CD8-positive, alpha-beta memory T cell (primary cell): Measurements from ENCODE around the gene GPD2. TPM values are rescaled to one million over a fixed set of nuclear protein-coding genes. Genes with fewer than 3 reads are reported as not detected.

Experiments
- CTCF ChIA-PET: fragments of 350-600 bp; sonication (Branson Sonifier 250); formaldehyde crosslinking; loops from one replicate; lab custom pipeline; 2021; ENCODE audit warnings: antibody characterized with exemption; lab: Charles Lee
- POLR2A ChIA-PET: fragments of 350-600 bp; sonication (Branson Sonifier 250); formaldehyde crosslinking; loops from one replicate; lab custom pipeline; 2021; ENCODE audit warnings: antibody characterized with exemption; lab: Charles Lee
- DNase-seq, 5 donors: peaks; one replicate each; pipeline versions ENCODE4 v3.0.0 to v3.0.0-alpha.2; 2020 to 2022; ENCODE audit warnings: mixed read lengths in 1 of 5
- H3K27ac ChIP-seq: one replicate; pipeline ENCODE4 v1.7.0; 2013; ENCODE audit warnings: low read depth, mild to moderate bottlenecking, low read length, moderate library complexity
- H3K27me3 ChIP-seq: 2 replicates; pipeline ENCODE4 v1.7.0; 2013; ENCODE audit warnings: low read length, mild to moderate bottlenecking; ENCODE audit not compliant: insufficient read depth, poor library complexity, severe bottlenecking
- H3K36me3 ChIP-seq: 2 replicates; pipeline ENCODE4 v1.7.0; 2013; ENCODE audit warnings: mild to moderate bottlenecking, low read length, moderate library complexity; ENCODE audit not compliant: insufficient read depth
- H3K4me1 ChIP-seq: 2 replicates; pipeline ENCODE4 v1.7.0; 2013; ENCODE audit warnings: mild to moderate bottlenecking, low read length, moderate library complexity; ENCODE audit not compliant: insufficient read depth
- H3K4me3 ChIP-seq: 2 replicates; pipeline ENCODE4 v1.7.0; 2013; ENCODE audit warnings: mild to moderate bottlenecking, low read length
- H3K9me3 ChIP-seq: 2 replicates; pipeline ENCODE4 v1.7.0; 2013; ENCODE audit warnings: mild to moderate bottlenecking, low read length
- H3K27ac Mint-ChIP-seq, 8 donors: one replicate each; pipeline ENCODE4 v1.8.0; 2020 to 2021; ENCODE audit warnings: mixed read lengths in 8 of 8, mild to moderate bottlenecking in 6 of 8, inconsistent platforms in 3 of 8, moderate library complexity in 3 of 8
- H3K27me3 Mint-ChIP-seq, 2 donors: one replicate each; pipeline ENCODE4 v1.8.0; 2020 to 2021; ENCODE audit warnings: mixed read lengths in 2 of 2, mild to moderate bottlenecking in 1 of 2, moderate library complexity in 1 of 2
- H3K36me3 Mint-ChIP-seq, 3 donors: one replicate each; pipeline ENCODE4 v1.8.0; 2020 to 2021; ENCODE audit warnings: mixed read lengths in 3 of 3, inconsistent platforms in 1 of 3, mild to moderate bottlenecking in 1 of 3
- H3K4me1 Mint-ChIP-seq, 3 donors: one replicate each; pipeline ENCODE4 v1.8.0; 2020 to 2021; ENCODE audit warnings: mixed read lengths in 3 of 3, inconsistent platforms in 1 of 3, mild to moderate bottlenecking in 1 of 3
- H3K4me3 Mint-ChIP-seq, 7 donors: one replicate each; pipeline ENCODE4 v1.8.0; 2020 to 2021; ENCODE audit warnings: mixed read lengths in 7 of 7, mild to moderate bottlenecking in 6 of 7, moderate library complexity in 4 of 7, inconsistent platforms in 2 of 7
- H3K9me3 Mint-ChIP-seq, 5 donors: one replicate each; pipeline ENCODE4 v1.8.0; 2020 to 2022; ENCODE audit warnings: mixed read lengths in 5 of 5, mild to moderate bottlenecking in 3 of 5, moderate library complexity in 2 of 5, inconsistent platforms in 1 of 5
- polyA plus RNA-seq: library from polyadenylated mRNA; unstranded; fragments of 300-500 nt; fragmentation: Illumina TruSeq; gene quantifications from one replicate; pipeline ENCODE4 v1.2.3, GENCODE V29; 2021
- total RNA-seq, 2 experiments: library from RNA; stranded (reverse); gene quantifications; one replicate each; pipeline ENCODE4 v1.2.3, GENCODE V29; 2021

GPD2 gene
- total and polyA plus RNA-seq, 3 experiments from 2014 or later, result 10.1 to 44.3 (median 38.9) TPM

DNA sequence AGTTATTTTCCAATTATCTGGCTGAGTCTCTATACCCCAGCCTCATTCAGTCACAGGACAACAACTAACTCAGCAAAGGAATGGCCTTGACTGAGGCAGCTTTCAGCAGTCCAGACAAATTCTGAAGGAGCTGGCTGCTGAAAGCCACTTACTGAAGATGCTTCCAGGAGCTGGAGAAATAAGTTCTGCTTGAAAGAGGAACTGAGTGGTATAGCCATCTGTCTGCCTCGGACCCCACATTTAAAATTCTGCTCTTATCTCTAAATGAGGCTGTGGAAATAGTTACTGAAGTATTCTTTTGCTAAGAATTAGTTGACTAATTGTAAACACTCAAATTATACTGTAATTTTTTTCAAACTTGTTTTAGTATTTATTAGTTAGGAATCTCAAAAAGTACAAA, 9.1 kb upstream of the GPD2 start:
- Histone ChIP-seq H3K36me3 (no peaks in the 10 kb centered on the region), H3K4me3 (no peak overlapping the region), H3K9me3 (no peaks in the 10 kb centered on the region), H3K27me3 (no peaks in the 10 kb centered on the region), H3K4me1 (no peaks in the 10 kb centered on the region), H3K27ac (no peak overlapping the region)
- H3K27me3 Mint-ChIP-seq, result peaks cover 5 to 10% of the 10 kb centered on the region in 2 donors
- CTCF ChIA-PET, result no interaction called here
- H3K27ac Mint-ChIP-seq, result no peak overlapping the region
- H3K4me3 Mint-ChIP-seq, result no peak overlapping the region
- POLR2A ChIA-PET, result no interaction called here
- H3K9me3 Mint-ChIP-seq, result no peaks in the 10 kb centered on the region
- DNase-seq, result no peak
- no peaks in the 10 kb centered on the region for H3K36me3 Mint-ChIP-seq
- peaks cover 0 to 9% (median 0%) of the 10 kb centered on the region in 3 donors for H3K4me1 Mint-ChIP-seq

DNA sequence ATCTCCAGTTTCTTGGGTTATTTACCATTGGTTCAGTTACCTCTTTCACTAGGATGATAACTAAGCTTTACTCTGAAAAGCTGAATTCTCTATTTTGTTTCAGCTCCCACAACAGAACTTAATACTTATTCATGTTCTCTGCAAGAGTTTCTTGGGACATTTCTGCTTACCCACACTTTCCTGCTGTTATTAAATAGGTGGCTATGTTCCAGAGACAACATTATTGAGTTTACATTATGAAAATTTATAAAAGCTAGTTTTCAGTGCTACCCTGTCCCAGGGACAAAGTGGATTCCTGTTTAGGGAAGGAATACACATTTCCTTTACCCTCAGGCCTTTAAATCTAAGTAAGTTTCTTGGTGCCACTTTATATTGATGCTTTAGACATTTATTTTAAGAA, 7.0 kb upstream of the GPD2 start:
- Histone ChIP-seq H3K36me3 (no peaks in the 10 kb centered on the region), H3K4me1 (no peaks in the 10 kb centered on the region), H3K4me3 (no peak overlapping the region), H3K27me3 (no peaks in the 10 kb centered on the region), H3K9me3 (no peaks in the 10 kb centered on the region), H3K27ac (no peak overlapping the region)
- Mint-ChIP-seq H3K36me3 (no peaks in the 10 kb centered on the region), H3K27me3 (peaks cover 1 to 7% of the 10 kb centered on the region in 2 donors), H3K9me3 (no peaks in the 10 kb centered on the region), H3K4me3 (no peak overlapping the region), H3K4me1 (peaks cover 0 to 9% (median 0%) of the 10 kb centered on the region in 3 donors), H3K27ac (no peak overlapping the region)
- ChIA-PET POLR2A (no interaction called here), CTCF (interaction anchor here (1.0 kb wide), 1 partner anchor 86 kb away, joined by 3 read pairs; no protein-coding TSS in a partner anchor)
- no peak for DNase-seq

DNA sequence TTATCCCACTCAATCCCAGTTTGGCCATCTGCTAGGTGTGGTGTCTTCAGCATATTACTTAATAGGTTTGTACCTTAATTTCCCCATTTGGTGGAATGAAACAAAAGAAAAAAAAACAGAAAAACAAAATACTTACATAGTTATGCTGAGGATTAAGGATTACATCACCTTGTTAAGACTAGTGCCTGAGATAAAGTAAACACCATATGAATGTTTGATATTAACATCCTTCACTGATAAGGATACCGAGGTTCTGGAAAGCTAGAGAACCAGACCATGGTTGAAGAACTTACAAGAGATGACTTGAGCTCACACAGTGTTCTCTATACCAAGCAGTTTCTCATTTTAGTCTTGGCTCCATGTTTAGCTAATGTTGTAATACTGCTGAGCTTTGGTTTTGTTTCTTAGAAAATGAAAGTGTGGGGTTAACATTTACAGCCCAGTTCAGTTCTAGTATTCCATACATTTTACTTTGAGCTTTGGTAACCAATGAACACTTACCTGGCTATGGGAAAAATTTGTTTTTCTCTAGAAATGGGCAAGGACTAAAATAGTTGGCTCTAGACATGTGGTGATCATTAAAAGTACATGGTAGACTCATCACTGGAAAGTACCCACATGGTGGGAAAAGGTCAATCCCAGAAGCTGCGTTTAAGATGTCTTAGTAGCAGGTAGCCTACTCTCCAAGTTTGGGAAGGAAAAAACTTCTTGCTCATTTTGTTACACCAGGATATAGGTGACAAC, 5.8 kb upstream of the GPD2 start:
- no peak overlapping the region for H3K4me3 Mint-ChIP-seq
- POLR2A ChIA-PET, result no interaction called here
- CTCF ChIA-PET, result no interaction called here

DNA sequence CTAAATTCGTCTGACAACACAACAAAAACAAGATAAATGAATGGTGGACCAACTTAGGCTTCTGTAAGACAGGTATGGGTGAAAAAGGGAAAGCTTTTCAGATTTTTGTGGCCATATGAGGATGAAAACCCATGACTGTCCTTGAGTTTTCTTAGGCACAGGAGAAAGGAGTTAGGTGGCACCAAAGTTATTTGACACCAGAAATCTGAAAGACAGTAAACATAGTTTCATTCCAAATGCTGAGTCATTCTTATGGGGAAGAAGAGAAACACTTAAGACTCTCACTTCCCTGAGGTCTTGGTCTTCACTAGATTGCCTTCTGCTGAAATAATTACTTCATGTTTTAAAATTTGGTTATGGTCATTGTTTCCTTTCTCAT, 5.2 kb upstream of the GPD2 start:
- no peaks in the 10 kb centered on the region for H3K27me3 ChIP-seq
- H3K9me3 ChIP-seq, result no peaks in the 10 kb centered on the region
- H3K27ac ChIP-seq, result peak overlapping the region; percentile 20
- Mint-ChIP-seq H3K36me3 (no peaks in the 10 kb centered on the region), H3K27ac (peak overlapping the region in 2 of 8 donors; percentile 6 to 38), H3K4me3 (no peak overlapping the region), H3K9me3 (no peaks in the 10 kb centered on the region), H3K27me3 (peaks cover 1 to 7% of the 10 kb centered on the region in 2 donors), H3K4me1 (peaks cover 0 to 9% (median 2%) of the 10 kb centered on the region in 3 donors)
- no peak for DNase-seq
- H3K4me1 ChIP-seq, result no peaks in the 10 kb centered on the region
- ChIA-PET POLR2A (no interaction called here), CTCF (no interaction called here)
- H3K4me3 ChIP-seq, result no peak overlapping the region
- no peaks in the 10 kb centered on the region for H3K36me3 ChIP-seq

More for the DNA sequence above, 5.8 kb upstream of the GPD2 start:
- H3K4me3 ChIP-seq, result no peak overlapping the region
- Mint-ChIP-seq H3K36me3 (no peaks in the 10 kb centered on the region), H3K27me3 (peaks cover 1 to 7% of the 10 kb centered on the region in 2 donors), H3K27ac (peak overlapping the region in 1 of 8 donors; percentile 6), H3K9me3 (no peaks in the 10 kb centered on the region), H3K4me1 (peaks cover 0 to 9% (median 2%) of the 10 kb centered on the region in 3 donors)
- H3K27ac ChIP-seq, result no peak overlapping the region
- H3K4me1 ChIP-seq, result no peaks in the 10 kb centered on the region
- H3K9me3 ChIP-seq, result no peaks in the 10 kb centered on the region
- H3K36me3 ChIP-seq, result no peaks in the 10 kb centered on the region
- no peaks in the 10 kb centered on the region for H3K27me3 ChIP-seq
- no peak for DNase-seq

DNA sequence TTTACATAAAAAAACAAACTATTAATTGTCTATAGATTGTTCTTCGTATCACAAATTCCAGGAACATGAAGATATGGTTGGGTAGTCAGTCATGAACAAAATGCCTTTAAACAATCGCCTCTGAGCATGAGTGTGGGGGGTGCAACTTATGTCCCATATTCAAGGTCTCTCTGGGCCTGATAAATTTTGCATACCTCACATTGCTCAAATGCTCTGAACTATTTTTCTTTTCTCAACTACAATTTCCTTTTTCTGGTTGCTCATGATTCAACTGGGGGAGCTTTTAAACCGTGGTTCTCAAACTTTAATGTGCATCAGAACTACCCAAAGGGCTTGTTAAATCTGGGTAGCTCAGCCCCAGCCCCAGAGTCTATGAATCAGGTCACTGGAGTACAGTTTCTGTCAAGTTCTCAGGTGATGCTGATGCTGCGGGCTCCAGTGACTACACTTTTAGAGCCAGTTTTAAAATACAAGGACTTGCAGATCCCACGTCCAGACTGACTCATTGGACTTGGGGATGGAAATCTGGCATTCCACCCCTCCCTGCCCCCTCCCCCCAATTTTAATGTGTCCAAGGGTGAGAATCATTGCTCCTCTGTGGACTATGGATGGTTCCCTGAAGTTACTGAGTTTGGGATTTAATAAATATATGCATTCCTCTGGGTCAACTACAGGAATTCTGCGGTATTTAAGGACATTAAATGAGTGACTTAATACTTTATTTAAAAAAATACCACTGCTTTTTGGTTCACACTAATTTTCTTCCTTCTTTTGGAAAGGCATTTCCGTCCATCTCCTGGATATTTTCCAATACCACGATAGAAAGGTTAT, 1.5 kb upstream of the GPD2 start:
- H3K36me3 Mint-ChIP-seq, result peaks cover 0 to 4% (median 0%) of the 10 kb centered on the region in 3 donors
- H3K4me3 ChIP-seq, result no peak overlapping the region
- H3K9me3 Mint-ChIP-seq, result no peaks in the 10 kb centered on the region
- ChIA-PET POLR2A (interaction anchor here (0.9 to 1.8 kb wide), 3 partner anchors 92 to 100 kb away, joined by 3 to 7 read pairs (median 4); no protein-coding TSS in a partner anchor), CTCF (interaction anchor here (0.6 to 1.1 kb wide), 3 partner anchors 10 to 103 kb away, joined by 3 to 4 read pairs (median 3); no protein-coding TSS in a partner anchor)
- DNase-seq, result peak in 3 of 5 donors; percentile 2 to 50 (median 16)
- peak overlapping the region; percentile 74 to 93 (median 84) for H3K27ac Mint-ChIP-seq
- no peaks in the 10 kb centered on the region for H3K36me3 ChIP-seq
- H3K27me3 Mint-ChIP-seq, result peaks cover 0 to 1% of the 10 kb centered on the region in 2 donors
- peak overlapping the region; percentile 57 to 98 (median 75) for H3K4me3 Mint-ChIP-seq
- no peaks in the 10 kb centered on the region for H3K27me3 ChIP-seq
- H3K4me1 Mint-ChIP-seq, result peaks cover 27 to 38% (median 28%) of the 10 kb centered on the region in 3 donors
- H3K4me1 ChIP-seq, result peaks cover 21% of the 10 kb centered on the region
- H3K27ac ChIP-seq, result no peak overlapping the region
- H3K9me3 ChIP-seq, result no peaks in the 10 kb centered on the region

DNA sequence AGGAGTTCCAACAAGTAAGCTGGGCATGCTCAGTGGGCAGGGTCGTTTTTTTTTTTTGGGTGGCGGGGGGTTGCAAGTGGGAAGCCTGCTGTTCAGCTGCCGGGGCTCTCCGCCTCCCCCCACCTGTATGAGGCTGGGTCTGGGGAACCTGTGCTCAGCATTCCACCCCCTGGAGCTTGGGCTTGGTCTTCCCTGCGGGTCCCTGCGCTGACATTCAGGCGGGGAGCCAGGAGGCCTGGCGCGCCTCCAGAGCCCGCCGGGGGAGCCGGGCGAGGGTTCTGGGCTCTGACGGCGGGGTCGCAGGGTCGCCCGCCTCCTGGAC, 822 bp upstream of the GPD2 start:
- POLR2A ChIA-PET, result interaction anchor here (0.7 to 1.8 kb wide), 5 partner anchors 35 to 103 kb away, joined by 3 to 7 read pairs (median 3); partner anchors contain the start of gene NR4A2
- no peak for DNase-seq
- no peaks in the 10 kb centered on the region for H3K36me3 ChIP-seq
- no peaks in the 10 kb centered on the region for H3K9me3 ChIP-seq
- H3K4me1 Mint-ChIP-seq, result peaks cover 30 to 44% (median 35%) of the 10 kb centered on the region in 3 donors
- peaks cover 21% of the 10 kb centered on the region for H3K4me1 ChIP-seq
- H3K27ac ChIP-seq, result peak overlapping the region; percentile 62
- H3K9me3 Mint-ChIP-seq, result peaks cover 0 to 2% (median 0%) of the 10 kb centered on the region in 5 donors
- peaks cover 0 to 7% (median 0%) of the 10 kb centered on the region in 3 donors for H3K36me3 Mint-ChIP-seq
- CTCF ChIA-PET, result interaction anchor here (0.8 to 3.2 kb wide), 3 partner anchors 9 to 103 kb away, joined by 3 to 15 read pairs (median 4); no protein-coding TSS in a partner anchor
- H3K27me3 ChIP-seq, result no peaks in the 10 kb centered on the region
- no peaks in the 10 kb centered on the region for H3K27me3 Mint-ChIP-seq
- peak overlapping the region; percentile 82 for H3K4me3 ChIP-seq
- H3K27ac Mint-ChIP-seq, result peak overlapping the region in 7 of 8 donors; percentile 42 to 91 (median 81)
- H3K4me3 Mint-ChIP-seq, result peak overlapping the region; percentile 91 to 98 (median 95)

DNA sequence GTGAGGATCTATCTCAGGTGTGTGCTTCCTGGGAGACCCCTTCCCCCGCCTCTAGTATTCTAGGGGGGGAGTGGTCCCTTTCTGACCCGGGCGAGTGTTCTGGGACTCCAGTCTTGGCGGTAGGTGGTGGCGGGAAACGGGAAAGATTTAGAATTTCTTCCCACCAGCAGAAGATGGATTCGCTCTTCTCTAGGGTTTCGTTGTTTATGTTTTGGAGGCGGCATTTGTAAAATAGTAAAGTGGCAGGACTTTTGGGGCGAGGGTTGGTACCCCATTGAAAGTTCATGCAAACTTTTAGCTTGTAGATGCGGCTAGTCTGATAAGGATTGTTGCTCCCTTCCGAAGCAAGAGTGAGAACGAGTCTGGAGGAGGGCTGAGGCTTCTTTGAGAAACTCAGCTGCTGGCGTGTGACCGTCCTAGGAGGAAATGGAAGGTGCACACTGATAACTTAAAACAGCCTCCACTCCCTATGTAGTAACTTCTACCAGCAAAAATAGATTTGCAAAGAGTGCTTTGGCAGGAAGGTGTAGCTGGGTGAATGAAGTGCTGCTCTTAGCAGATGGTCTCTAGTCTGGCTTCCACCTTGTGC, 412 bp downstream of the GPD2 start:
- peaks cover 21% of the 10 kb centered on the region for H3K4me1 ChIP-seq
- peaks cover 0 to 10% (median 0%) of the 10 kb centered on the region in 3 donors for H3K36me3 Mint-ChIP-seq

More for the DNA sequence above, 412 bp downstream of the GPD2 start:
- H3K27ac ChIP-seq, result peak overlapping the region; percentile 62
- Mint-ChIP-seq H3K4me1 (peaks cover 30 to 46% (median 40%) of the 10 kb centered on the region in 3 donors), H3K9me3 (peaks cover 0 to 2% (median 0%) of the 10 kb centered on the region in 5 donors), H3K4me3 (peak overlapping the region; percentile 91 to 98 (median 95)), H3K27me3 (no peaks in the 10 kb centered on the region), H3K27ac (peak overlapping the region; percentile 88 to 98 (median 96))
- H3K27me3 ChIP-seq, result no peaks in the 10 kb centered on the region
- DNase-seq, result peak in 2 of 5 donors; percentile 5 to 24
- H3K4me3 ChIP-seq, result peak overlapping the region; percentile 82
- no peaks in the 10 kb centered on the region for H3K9me3 ChIP-seq
- ChIA-PET POLR2A (interaction anchor here (0.7 to 1.3 kb wide), 6 partner anchors 36 to 104 kb away, joined by 3 to 10 read pairs (median 3); partner anchors contain the start of gene NR4A2), CTCF (interaction anchor here (0.9 to 3.2 kb wide), 4 partner anchors 36 to 153 kb away, joined by 3 to 15 read pairs (median 6); no protein-coding TSS in a partner anchor)
- no peaks in the 10 kb centered on the region for H3K36me3 ChIP-seq
